Activated CD4-positive, CD25-positive, alpha-beta regulatory T cell (primary cell): ENCODE measurements around the gene PAMR1.
"Not testable (repeated sequence)": the region's sequence is repeated elsewhere in the genome, so short reads cannot be mapped to it uniquely, and the experiment has no call there.

Experiments
- DNase-seq, 4 experiments: peaks; one replicate each; lab custom pipeline; 2025; lab: John Stamatoyannopoulos, UW

PAMR1 gene

GRCh38 chr11:35543481-35543880 lies 18.1 kb upstream of the PAMR1 start:
- no peak for DNase-seq

- no peak for DNase-seq
These were observed 16.4 kb upstream of the PAMR1 start for GRCh38 chr11:35541621-35542375.

- no peak for DNase-seq
These were observed 15.1 kb upstream of the PAMR1 start for GRCh38 chr11:35540526-35540925.

- DNase-seq = no peak
These were observed 14.4 kb upstream of the PAMR1 start for GRCh38 chr11:35539781-35540281.

GRCh38 chr11:35539256-35539655 lies 13.8 kb upstream of the PAMR1 start:
- DNase-seq = no peak

GRCh38 chr11:35536470-35536869 lies 11.1 kb upstream of the PAMR1 start:
- no peak for DNase-seq

GRCh38 chr11:35531246-35531645 lies 5.8 kb upstream of the PAMR1 start:
- no peak for DNase-seq

- DNase-seq = no peak
These were observed 4.6 kb upstream of the PAMR1 start for GRCh38 chr11:35529971-35530495.

- no peak for DNase-seq
These were observed 965 bp upstream of the PAMR1 start for GRCh38 chr11:35526370-35526792.

GRCh38 chr11:35524780-35525179 lies 636 bp downstream of the PAMR1 start:
- DNase-seq = no peak

- no peak for DNase-seq
These were observed 1.6 kb downstream of the PAMR1 start for GRCh38 chr11:35523861-35524260.

- no peak for DNase-seq
These were observed 2.1 kb downstream of the PAMR1 start for GRCh38 chr11:35523331-35523768.

- DNase-seq = not testable (repeated sequence)
These were observed 3.3 kb downstream of the PAMR1 start for GRCh38 chr11:35522091-35522490.

GRCh38 chr11:35520376-35520775 lies 5.0 kb downstream of the PAMR1 start:
- DNase-seq = no peak

GRCh38 chr11:35518766-35519165 lies 6.7 kb downstream of the PAMR1 start:
- DNase-seq = no peak

GRCh38 chr11:35517481-35517880 lies 7.9 kb downstream of the PAMR1 start:
- no peak for DNase-seq

- no peak for DNase-seq
These were observed 9.0 kb downstream of the PAMR1 start for GRCh38 chr11:35516403-35516802.

- DNase-seq = no peak
These were observed 10.2 kb downstream of the PAMR1 start for GRCh38 chr11:35515224-35515623.

GRCh38 chr11:35514481-35514880 lies 10.9 kb downstream of the PAMR1 start:
- no peak for DNase-seq

- DNase-seq = no peak
These were observed 13.8 kb downstream of the PAMR1 start for GRCh38 chr11:35511666-35512065.

GRCh38 chr11:35507688-35508087 lies 17.7 kb downstream of the PAMR1 start:
- no peak for DNase-seq

GRCh38 chr11:35501776-35502175 lies 23.6 kb downstream of the PAMR1 start:
- no peak for DNase-seq

GRCh38 chr11:35500744-35501143 lies 24.7 kb downstream of the PAMR1 start:
- DNase-seq = no peak

- no peak for DNase-seq
These were observed 29.0 kb downstream of the PAMR1 start for GRCh38 chr11:35496416-35496815.
